ENCODE results near the gene NCF1.
"Not testable (repeated sequence)": the region's sequence is repeated elsewhere in the genome, so short reads cannot be mapped to it uniquely, and the experiment has no call there.

Gene NCF1

GRCh38 chr7:74798644-74799043 is 24.8 kb downstream of the NCF1 start:
- H3K4me1 ChIP-seq (ENCODE audit: control insufficient read depth, insufficient read depth, low read length); H3K27ac ChIP-seq (ENCODE audit: low read depth, low read length); H3K9ac ChIP-seq (ENCODE audit: low read length); H3K27me3 ChIP-seq (ENCODE audit: control insufficient read depth, insufficient read depth, low read length); H3K36me3 ChIP-seq (ENCODE audit: control insufficient read depth, insufficient read depth, low read length); H3K4me3 ChIP-seq (ENCODE audit: low read length): not testable (repeated sequence)

GRCh38 chr7:74815882-74816281 is 42.1 kb downstream of the NCF1 start:
- H3K9ac ChIP-seq (ENCODE audit: low read length); H3K27ac ChIP-seq (ENCODE audit: low read depth, low read length); H3K36me3 ChIP-seq (ENCODE audit: control insufficient read depth, insufficient read depth, low read length): not testable (repeated sequence)

GRCh38 chr7:74820146-74820805 is 46.5 kb downstream of the NCF1 start:
- not testable (repeated sequence) for H3K36me3 ChIP-seq (ENCODE audit: control insufficient read depth, insufficient read depth, low read length); H3K4me3 ChIP-seq (ENCODE audit: low read length); H3K9ac ChIP-seq (ENCODE audit: low read length); H3K27me3 ChIP-seq (ENCODE audit: control insufficient read depth, insufficient read depth, low read length); H3K27ac ChIP-seq (ENCODE audit: low read depth, low read length); H3K4me1 ChIP-seq (ENCODE audit: control insufficient read depth, insufficient read depth, low read length)

More at GRCh38 chr7:74815882-74816281, 42.1 kb downstream of the NCF1 start:
- not testable (repeated sequence) for H3K4me3 ChIP-seq (ENCODE audit: low read length); H3K27me3 ChIP-seq (ENCODE audit: control insufficient read depth, insufficient read depth, low read length); H3K4me1 ChIP-seq (ENCODE audit: control insufficient read depth, insufficient read depth, low read length)

GRCh38 chr7:74821259-74821658 is 47.4 kb downstream of the NCF1 start:
- H3K27me3 ChIP-seq (ENCODE audit: control insufficient read depth, insufficient read depth, low read length); H3K36me3 ChIP-seq (ENCODE audit: control insufficient read depth, insufficient read depth, low read length); H3K27ac ChIP-seq (ENCODE audit: low read depth, low read length); H3K9ac ChIP-seq (ENCODE audit: low read length); H3K4me1 ChIP-seq (ENCODE audit: control insufficient read depth, insufficient read depth, low read length); H3K4me3 ChIP-seq (ENCODE audit: low read length): not testable (repeated sequence)

GRCh38 chr7:74829959-74830358 is 56.1 kb downstream of the NCF1 start:
- H3K27me3 ChIP-seq (ENCODE audit: control insufficient read depth, insufficient read depth, low read length); H3K27ac ChIP-seq (ENCODE audit: low read depth, low read length); H3K4me3 ChIP-seq (ENCODE audit: low read length); H3K36me3 ChIP-seq (ENCODE audit: control insufficient read depth, insufficient read depth, low read length); H3K9ac ChIP-seq (ENCODE audit: low read length); H3K4me1 ChIP-seq (ENCODE audit: control insufficient read depth, insufficient read depth, low read length): not testable (repeated sequence)

- H3K9ac ChIP-seq (ENCODE audit: low read length); H3K4me3 ChIP-seq (ENCODE audit: low read length); H3K4me1 ChIP-seq (ENCODE audit: control insufficient read depth, insufficient read depth, low read length); H3K36me3 ChIP-seq (ENCODE audit: control insufficient read depth, insufficient read depth, low read length); H3K27me3 ChIP-seq (ENCODE audit: control insufficient read depth, insufficient read depth, low read length); H3K27ac ChIP-seq (ENCODE audit: low read depth, low read length): not testable (repeated sequence)
Observed at GRCh38 chr7:74830411-74830810, 56.6 kb downstream of the NCF1 start.
